Mucosa of descending colon (tissue), 3 donors: ENCODE measurements around the gene MEGF6. TPM values are rescaled to one million over a fixed set of nuclear protein-coding genes. Genes with fewer than 3 reads are reported as not detected.
A peak's percentile ranks its signal among the peaks of the same experiment; 100 is the strongest.

Experiments used
- ATAC-seq: fragments of 200-7000 bp; cut with Tn5 transposase; one replicate; pipeline ENCODE4 v1.9.1; 2020; ENCODE audit warnings: mild to moderate bottlenecking, moderate library complexity
- DNase-seq, 3 donors: peaks; one replicate each; pipeline ENCODE4 v3.0.0-alpha.2; 2020
- H3K36me3 ChIP-seq: fragments of 200-600 bp; one replicate; pipeline ENCODE4 v1.8.0; 2021; ENCODE audit warnings: low read depth, mild to moderate bottlenecking
- H3K4me1 ChIP-seq: fragments of 200-600 bp; one replicate; pipeline ENCODE4 v1.8.0; 2021; ENCODE audit warnings: low read depth, mild to moderate bottlenecking
- H3K4me3 ChIP-seq: fragments of 200-600 bp; one replicate; pipeline ENCODE4 v1.8.0; 2021; ENCODE audit warnings: mild to moderate bottlenecking
- H3K9me3 ChIP-seq: fragments of 200-600 bp; one replicate; pipeline ENCODE4 v1.8.0; 2021; ENCODE audit warnings: mild to moderate bottlenecking
- CTCF ChIP-seq: fragments of 200-600 bp; IDR thresholded peaks from one replicate; pipeline ENCODE4 v1.8.0; 2022; ENCODE audit warnings: antibody characterized with exemption, mild to moderate bottlenecking
- intact Hi-C, 2 donors: fragments of 100-400 bp; cut with DNase I in 1 of 2; cut with micrococcal nuclease in 1 of 2; formaldehyde crosslinking; loops; one replicate each; pipeline versions ENCODE4 v1.11.0 to v1.11.1; 2022; cut with DNase I, micrococcal nuclease
- total RNA-seq, 3 donors: library from RNA; stranded (reverse); fragmentation: NEBNext Ultra II Directional in 2 of 3; extraction: Animal tissue kit (Norgen Biotek cat#: 25700) in 2 of 3; gene quantifications; one replicate each; pipeline versions ENCODE4 v1.2.1 to v1.2.4, GENCODE V29; 2021 to 2023
- donor health status: DM: no; HTN: no; CAD: no; lungs with moderate emphysema.
- donor health status: DM: no; HTN: no; CAD: no.
- donor health status: DM: no; HTN: yes; CAD: no.

MEGF6 gene
- total RNA-seq, 3 donors from 2014 or later, result 6.2 to 12.2 (median 8.5) TPM

- Histone ChIP-seq H3K9me3 (no peaks in the 10 kb centered on the region), H3K4me1 (no peaks in the 10 kb centered on the region), H3K36me3 (no peaks in the 10 kb centered on the region), H3K4me3 (no peak overlapping the region)
- ATAC-seq (no peak), DNase-seq (no peak)
- intact Hi-C loops, result no loop called here
- no peak for TF ChIP-seq CTCF
Measured at GRCh38 chr1:3518756-3519155, 92.6 kb downstream of the MEGF6 start.

GRCh38 chr1:3518256-3518655 is 93.1 kb downstream of the MEGF6 start:
- Histone ChIP-seq H3K9me3 (no peaks in the 10 kb centered on the region), H3K36me3 (no peaks in the 10 kb centered on the region), H3K4me1 (no peaks in the 10 kb centered on the region), H3K4me3 (no peak overlapping the region)
- DNase-seq (no peak), ATAC-seq (no peak)
- TF ChIP-seq CTCF, result peak; percentile 48
- intact Hi-C loops, result no loop called here

- DNase-seq (no peak), ATAC-seq (no peak)
- H3K9me3 ChIP-seq, result no peaks in the 10 kb centered on the region
- H3K4me3 ChIP-seq, result no peak overlapping the region
- no peak for TF ChIP-seq CTCF
- H3K4me1 ChIP-seq, result no peaks in the 10 kb centered on the region
- no peaks in the 10 kb centered on the region for H3K36me3 ChIP-seq
- intact Hi-C loops, result no loop called here
Measured at GRCh38 chr1:3516911-3517675, 94.2 kb downstream of the MEGF6 start.

GRCh38 chr1:3516481-3516869 is 94.8 kb downstream of the MEGF6 start:
- no peak for TF ChIP-seq CTCF
- Histone ChIP-seq H3K9me3 (no peaks in the 10 kb centered on the region), H3K4me3 (no peak overlapping the region), H3K4me1 (no peaks in the 10 kb centered on the region), H3K36me3 (no peaks in the 10 kb centered on the region)
- ATAC-seq, result no peak
- intact Hi-C loops, result no loop called here
- DNase-seq, result no peak

GRCh38 chr1:3515774-3516480 is 95.4 kb downstream of the MEGF6 start:
- H3K4me1 ChIP-seq, result no peaks in the 10 kb centered on the region

More at GRCh38 chr1:3515774-3516480, 95.4 kb downstream of the MEGF6 start:
- ATAC-seq, result no peak
- Histone ChIP-seq H3K4me3 (no peak overlapping the region), H3K36me3 (no peaks in the 10 kb centered on the region), H3K9me3 (no peaks in the 10 kb centered on the region)
- no peak for TF ChIP-seq CTCF
- DNase-seq, result no peak
- intact Hi-C loops, result no loop called here
